Posterior vena cava (tissue), 2 donors: Measurements from ENCODE around the gene PTPRT. TPM values are rescaled to one million over a fixed set of nuclear protein-coding genes. Genes with fewer than 3 reads are reported as not detected.

ENCODE experiments used
- DNase-seq: peaks from one replicate; pipeline ENCODE4 v3.0.0-alpha.2; 2020; ENCODE audit warnings: low spot score
- intact Hi-C, 2 donors: fragments of 100-400 bp; cut with DNase I; formaldehyde crosslinking; loops; one replicate each; pipeline versions ENCODE4 v1.14.1 to v1.14.2; 2022 to 2023
- total RNA-seq, 2 donors: library from RNA; stranded (reverse); fragmentation: NEBNext Ultra II Directional; extraction: Animal tissue kit (Norgen Biotek cat#: 25700); gene quantifications; one replicate each; pipeline ENCODE4 v1.2.1, GENCODE V29; 2021
- donor health status: DM: yes; HTN: yes; CAD: no.
- donor health status: DM: yes; HTN: yes; CAD: no.

Gene PTPRT
- total RNA-seq, 2 donors from 2014 or later: 0.10 to 0.19 TPM

- no peak for DNase-seq
- intact Hi-C loops: no loop called here
Observed at GRCh38 chr20:43040427-43040826, 149.3 kb downstream of the PTPRT start.

- DNase-seq: no peak
Observed at GRCh38 chr20:43037605-43038309, 151.9 kb downstream of the PTPRT start.

GRCh38 chr20:43034981-43035724 lies 154.6 kb downstream of the PTPRT start:
- no peak for DNase-seq
- intact Hi-C loops: no loop called here

More at GRCh38 chr20:43037605-43038309, 151.9 kb downstream of the PTPRT start:
- intact Hi-C loops: no loop called here

GRCh38 chr20:43032459-43032858 lies 157.2 kb downstream of the PTPRT start:
- no peak for DNase-seq
- intact Hi-C loops: no loop called here

- intact Hi-C loops: no loop called here
Observed at GRCh38 chr20:43029176-43029575, 160.5 kb downstream of the PTPRT start.

GRCh38 chr20:43028470-43028869 lies 161.2 kb downstream of the PTPRT start:
- intact Hi-C loops: no loop called here
- no peak for DNase-seq

More at GRCh38 chr20:43029176-43029575, 160.5 kb downstream of the PTPRT start:
- no peak for DNase-seq

GRCh38 chr20:43023836-43024235 lies 165.9 kb downstream of the PTPRT start:
- intact Hi-C loops: no loop called here
- DNase-seq: no peak

GRCh38 chr20:43022568-43022967 lies 167.1 kb downstream of the PTPRT start:
- DNase-seq: no peak
- intact Hi-C loops: no loop called here

GRCh38 chr20:43022081-43022480 lies 167.6 kb downstream of the PTPRT start:
- intact Hi-C loops: no loop called here

GRCh38 chr20:43017241-43018030 lies 172.3 kb downstream of the PTPRT start:
- DNase-seq: no peak
- intact Hi-C loops: no loop called here

More at GRCh38 chr20:43022081-43022480, 167.6 kb downstream of the PTPRT start:
- DNase-seq: no peak

GRCh38 chr20:43016257-43016656 lies 173.4 kb downstream of the PTPRT start:
- intact Hi-C loops: no loop called here

GRCh38 chr20:43015566-43015965 lies 174.1 kb downstream of the PTPRT start:
- DNase-seq: no peak
- intact Hi-C loops: no loop called here

More at GRCh38 chr20:43016257-43016656, 173.4 kb downstream of the PTPRT start:
- no peak for DNase-seq

GRCh38 chr20:43014206-43014605 lies 175.5 kb downstream of the PTPRT start:
- no peak for DNase-seq
- intact Hi-C loops: no loop called here

GRCh38 chr20:43011491-43011890 lies 178.2 kb downstream of the PTPRT start:
- intact Hi-C loops: no loop called here
- no peak for DNase-seq

- DNase-seq: no peak
- intact Hi-C loops: loop anchor here in 1 of 2 donors (10.0 kb wide), 1 partner anchor 1835 kb away; no protein-coding TSS in a partner anchor
Observed at GRCh38 chr20:43009532-43009931, 180.2 kb downstream of the PTPRT start.

- intact Hi-C loops: loop anchor here in 1 of 2 donors (10.0 kb wide), 1 partner anchor 1837 kb away; no protein-coding TSS in a partner anchor
- DNase-seq: no peak
Observed at GRCh38 chr20:43007525-43007924, 182.2 kb downstream of the PTPRT start.

GRCh38 chr20:43006651-43007375 lies 182.9 kb downstream of the PTPRT start:
- DNase-seq: no peak
- intact Hi-C loops: loop anchor here in 1 of 2 donors (10.0 kb wide), 1 partner anchor 1838 kb away; no protein-coding TSS in a partner anchor

- intact Hi-C loops: loop anchor here in 1 of 2 donors (10.0 kb wide), 1 partner anchor 1841 kb away; no protein-coding TSS in a partner anchor
- DNase-seq: no peak
Observed at GRCh38 chr20:43003318-43003944, 186.3 kb downstream of the PTPRT start.
